SK-N-SH (cell line): ENCODE data around the gene MB21D2. TPM values are rescaled to one million over a fixed set of nuclear protein-coding genes. Genes with fewer than 3 reads are reported as not detected.

Experiments
- CTCF ChIA-PET: fragments of 300-600, 350-600 bp; formaldehyde crosslinking; extraction: SDS; loops from one replicate; lab custom pipeline; 2021; lab: Yijun Ruan, JAX
- POLR2A ChIA-PET: fragments of 350-600 bp; sonication (Branson Sonifier 250); formaldehyde crosslinking; extraction: SDS; loops from one replicate; lab custom pipeline; 2020; ENCODE audit warnings: antibody characterized with exemption, inconsistent platforms; lab: Yijun Ruan, JAX
- DNase-seq: peaks from one replicate; pipeline ENCODE4 v3.0.0; 2012
- H2AFZ ChIP-seq: fragments of 200-600 bp; sonication (generic); 2 replicates; pipeline ENCODE4 v1.8.1; 2016; ENCODE audit warnings: antibody characterized with exemption, mild to moderate bottlenecking, low read depth
- H3F3A ChIP-seq: fragments of 200-600 bp; sonication (generic); replicated peaks from 2 replicates; pipeline ENCODE3; 2016; ENCODE audit warnings: antibody characterized with exemption, mild to moderate bottlenecking; ENCODE audit not compliant: insufficient read depth
- H3K27ac ChIP-seq, 2 experiments: fragments of 200-500 bp in 1 of 2; fragments of 200-600 bp in 1 of 2; sonication (Bioruptor generic) in 1 of 2; sonication (generic), shearing (Covaris generic) in 1 of 2; 2 replicates each; pipeline versions ENCODE4 v1.5.1 to v1.6.1; 2014 to 2016; ENCODE audit warnings: low read depth in 2 of 2, inconsistent platforms in 1 of 2, low read length in 1 of 2, mild to moderate bottlenecking in 1 of 2, mixed read lengths in 1 of 2
- H3K27me3 ChIP-seq: fragments of 200-600 bp; sonication (generic), shearing (Covaris generic); 2 replicates; pipeline ENCODE4 v1.6.1; 2016; ENCODE audit warnings: mixed run types; ENCODE audit not compliant: insufficient read depth
- H3K36me3 ChIP-seq, 2 experiments: fragments of 200-500 bp in 1 of 2; fragments of 200-600 bp in 1 of 2; sonication (Bioruptor generic) in 1 of 2; sonication (generic) in 1 of 2; replicated peaks in 1 of 2; 2 replicates each; pipeline versions ENCODE3 to v1.5.1; 2014 to 2016; ENCODE audit warnings: low read length in 1 of 2, mild to moderate bottlenecking in 1 of 2; ENCODE audit not compliant: insufficient read depth in 2 of 2, control insufficient read depth in 1 of 2
- H3K4me1 ChIP-seq, 2 experiments: fragments of 200-500 bp in 1 of 2; fragments of 200-600 bp in 1 of 2; sonication (Bioruptor generic) in 1 of 2; sonication (generic), shearing (Covaris generic) in 1 of 2; 2 replicates each; pipeline versions ENCODE4 v1.5.1 to v1.6.1; 2014 to 2016; ENCODE audit warnings: low read depth in 1 of 2, low read length in 1 of 2, mixed run types in 1 of 2; ENCODE audit not compliant: insufficient read depth in 2 of 2, control insufficient read depth in 1 of 2
- H3K4me2 ChIP-seq: fragments of 200-600 bp; sonication (generic), shearing (Covaris generic); 2 replicates; pipeline ENCODE4 v1.6.1; 2017; ENCODE audit warnings: mixed run types
- H3K4me3 ChIP-seq, 2 experiments: fragments of 200-500 bp in 1 of 2; fragments of 200-600 bp in 1 of 2; sonication (Bioruptor generic) in 1 of 2; sonication (generic), shearing (Covaris generic) in 1 of 2; 2 replicates each; pipeline versions ENCODE4 v1.5.1 to v1.8.1; 2014 to 2016; ENCODE audit warnings: low read depth in 2 of 2, inconsistent platforms in 1 of 2, low read length in 1 of 2, mild to moderate bottlenecking in 1 of 2, mixed read lengths in 1 of 2, moderate library complexity in 1 of 2
- H3K79me2 ChIP-seq: fragments of 200-600 bp; sonication (generic); 2 replicates; pipeline ENCODE4 v1.8.1; 2017; ENCODE audit warnings: mild to moderate bottlenecking; ENCODE audit not compliant: insufficient read depth
- H3K9ac ChIP-seq: fragments of 200-600 bp; sonication (generic); 2 replicates; pipeline ENCODE4 v1.6.1; 2017; ENCODE audit warnings: mixed run types
- H3K9me2 ChIP-seq: fragments of 200-600 bp; sonication (generic); 2 replicates; pipeline ENCODE4 v1.6.1; 2017; ENCODE audit warnings: mixed run types
- H3K9me3 ChIP-seq: fragments of 200-600 bp; sonication (generic); 2 replicates; pipeline ENCODE4 v1.6.1; 2017; ENCODE audit warnings: mixed run types, mild to moderate bottlenecking, moderate library complexity
- H4K20me1 ChIP-seq: fragments of 200-600 bp; sonication (generic); 2 replicates; pipeline ENCODE4 v1.6.1; 2017; ENCODE audit warnings: mild to moderate bottlenecking, mixed run types; ENCODE audit not compliant: insufficient read depth
- ELF1 ChIP-seq: IDR thresholded peaks from 2 replicates; pipeline ENCODE4 v1.4.0; 2012
- FOXM1 ChIP-seq: IDR thresholded peaks from 2 replicates; pipeline ENCODE4 v1.4.0; 2012; ENCODE audit warnings: low read depth, mild to moderate bottlenecking
- MXI1 ChIP-seq: IDR thresholded peaks from 2 replicates; pipeline ENCODE4 v1.6.1; 2012; ENCODE audit warnings: mild to moderate bottlenecking, low read depth, low read length, improper control_type of control experiment
- RAD21 ChIP-seq: IDR thresholded peaks from 2 replicates; pipeline ENCODE4 v1.6.1; 2012; ENCODE audit warnings: mild to moderate bottlenecking, low read length
- RCOR1 ChIP-seq: fragments of 150-350 bp; IDR thresholded peaks from 2 replicates; pipeline ENCODE4 v1.6.1; 2017; ENCODE audit warnings: antibody characterized with exemption, low read length
- RFX5 ChIP-seq: IDR thresholded peaks from 2 replicates; pipeline ENCODE4 v1.6.1; 2012; ENCODE audit warnings: mild to moderate bottlenecking, improper control_type of control experiment, low read length
- SIN3A ChIP-seq: IDR thresholded peaks from 2 replicates; pipeline ENCODE4 v1.6.1; 2012; ENCODE audit warnings: low read depth, mild to moderate bottlenecking, low read length, moderate library complexity, borderline replicate concordance
- TEAD4 ChIP-seq: IDR thresholded peaks from 2 replicates; pipeline ENCODE4 v1.4.0; 2012; ENCODE audit warnings: mild to moderate bottlenecking, borderline replicate concordance; ENCODE audit not compliant: insufficient read depth
- YY1 ChIP-seq: IDR thresholded peaks from 2 replicates; pipeline ENCODE4 v1.4.0; 2012; ENCODE audit warnings: low read depth, mild to moderate bottlenecking
- WGBS: methylation state at CpG from one replicate; pipeline ENCODE4 v1.1.6; 2017; ENCODE audit warnings: low lambda C conversion rate; 5-methylcytosine and 5-hydroxymethylcytosine counted together
- polyA plus RNA-seq, 3 experiments: library from polyadenylated mRNA; depleted of rRNA; stranded (reverse); fragments of >200 nt; gene quantifications; 2 replicates each; pipeline ENCODE4 v1.2.3, GENCODE V29; 2012
- TF ChIP-seq, protein P1 (sequence below): IDR thresholded peaks from 2 replicates; pipeline ENCODE4 v1.4.0; 2012; ENCODE audit warnings: low read depth, borderline replicate concordance
- TF ChIP-seq, protein P2 (sequence below): IDR thresholded peaks from 2 replicates; pipeline ENCODE4 v1.4.0; 2012; ENCODE audit warnings: low read depth, borderline replicate concordance
- TF ChIP-seq, protein P3 (sequence below): fragments of 150-350 bp; IDR thresholded peaks from 2 replicates; pipeline ENCODE4 v1.6.1; 2017; ENCODE audit warnings: antibody characterized with exemption, low read length, low read depth, borderline replicate concordance
- TF ChIP-seq, protein P4 (sequence below): IDR thresholded peaks from 2 replicates; pipeline ENCODE4 v1.4.0; 2012; ENCODE audit warnings: low read depth
- TF ChIP-seq, protein P5 (sequence below): IDR thresholded peaks from 2 replicates; pipeline ENCODE4; 2012

MB21D2 gene
- polyA plus RNA-seq, 1 of the 3 experiments (the other 2 are of a cell fraction), result 12.7 TPM

DNA sequence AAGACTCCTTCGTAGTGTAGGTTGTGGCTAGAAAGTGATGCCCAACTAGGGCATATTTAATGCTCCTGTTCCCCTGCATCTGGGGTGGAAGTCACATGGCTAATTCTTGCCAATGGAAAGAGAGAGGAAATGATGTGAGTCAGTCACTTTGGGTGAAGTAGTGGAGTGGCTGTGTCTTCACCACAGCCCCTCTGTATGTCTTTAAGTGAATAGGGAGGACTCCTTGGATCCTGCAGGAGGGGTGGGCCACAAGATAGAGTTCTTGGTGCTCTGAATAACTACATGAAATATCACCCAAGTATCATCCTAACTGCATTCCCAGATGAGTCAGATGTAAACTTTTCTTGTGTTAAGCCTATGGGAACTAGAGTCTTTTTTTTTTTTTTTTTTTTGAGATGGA lies 17.8 kb upstream of the MB21D2 start:
- Histone ChIP-seq H3K9me3 (no peaks in the 10 kb centered on the region), H3K36me3 (no peaks in the 10 kb centered on the region), H3K9ac (no peak overlapping the region), H3K79me2 (no peaks in the 10 kb centered on the region), H3K27ac (no peak overlapping the region), H2AFZ (0 out of 2 replicates have a peak overlapping the region, but pooled peaks have one; percentile 23), H4K20me1 (no peaks in the 10 kb centered on the region), H3K4me3 (no peak overlapping the region), H3K4me2 (no peak overlapping the region), H3K9me2 (no peaks in the 10 kb centered on the region), H3K4me1 (peaks cover 0 to 1% of the 10 kb centered on the region in 2 experiments; a peak in 1 of 4 replicates), H3F3A (no peaks in the 10 kb centered on the region), H3K27me3 (no peaks in the 10 kb centered on the region)
- CTCF ChIA-PET, result interaction anchor here (0.6 kb wide), 1 partner anchor 124 kb away, joined by 3 read pairs; no protein-coding TSS in a partner anchor
- DNase-seq, result no peak
- 100% methylated on average over 1 of the region's 1 CpG for WGBS
- TF ChIP-seq, protein P1, sequence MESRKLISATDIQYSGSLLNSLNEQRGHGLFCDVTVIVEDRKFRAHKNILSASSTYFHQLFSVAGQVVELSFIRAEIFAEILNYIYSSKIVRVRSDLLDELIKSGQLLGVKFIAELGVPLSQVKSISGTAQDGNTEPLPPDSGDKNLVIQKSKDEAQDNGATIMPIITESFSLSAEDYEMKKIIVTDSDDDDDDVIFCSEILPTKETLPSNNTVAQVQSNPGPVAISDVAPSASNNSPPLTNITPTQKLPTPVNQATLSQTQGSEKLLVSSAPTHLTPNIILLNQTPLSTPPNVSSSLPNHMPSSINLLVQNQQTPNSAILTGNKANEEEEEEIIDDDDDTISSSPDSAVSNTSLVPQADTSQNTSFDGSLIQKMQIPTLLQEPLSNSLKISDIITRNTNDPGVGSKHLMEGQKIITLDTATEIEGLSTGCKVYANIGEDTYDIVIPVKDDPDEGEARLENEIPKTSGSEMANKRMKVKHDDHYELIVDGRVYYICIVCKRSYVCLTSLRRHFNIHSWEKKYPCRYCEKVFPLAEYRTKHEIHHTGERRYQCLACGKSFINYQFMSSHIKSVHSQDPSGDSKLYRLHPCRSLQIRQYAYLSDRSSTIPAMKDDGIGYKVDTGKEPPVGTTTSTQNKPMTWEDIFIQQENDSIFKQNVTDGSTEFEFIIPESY, result no peak
- TF ChIP-seq, protein P2, sequence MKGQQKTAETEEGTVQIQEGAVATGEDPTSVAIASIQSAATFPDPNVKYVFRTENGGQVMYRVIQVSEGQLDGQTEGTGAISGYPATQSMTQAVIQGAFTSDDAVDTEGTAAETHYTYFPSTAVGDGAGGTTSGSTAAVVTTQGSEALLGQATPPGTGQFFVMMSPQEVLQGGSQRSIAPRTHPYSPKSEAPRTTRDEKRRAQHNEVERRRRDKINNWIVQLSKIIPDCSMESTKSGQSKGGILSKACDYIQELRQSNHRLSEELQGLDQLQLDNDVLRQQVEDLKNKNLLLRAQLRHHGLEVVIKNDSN, result peak; percentile 54; the same call in 1 of the 2 replicates
- no peak for TF ChIP-seq RCOR1
- TF ChIP-seq TEAD4, result no peak
- POLR2A ChIA-PET, result no interaction called here

DNA sequence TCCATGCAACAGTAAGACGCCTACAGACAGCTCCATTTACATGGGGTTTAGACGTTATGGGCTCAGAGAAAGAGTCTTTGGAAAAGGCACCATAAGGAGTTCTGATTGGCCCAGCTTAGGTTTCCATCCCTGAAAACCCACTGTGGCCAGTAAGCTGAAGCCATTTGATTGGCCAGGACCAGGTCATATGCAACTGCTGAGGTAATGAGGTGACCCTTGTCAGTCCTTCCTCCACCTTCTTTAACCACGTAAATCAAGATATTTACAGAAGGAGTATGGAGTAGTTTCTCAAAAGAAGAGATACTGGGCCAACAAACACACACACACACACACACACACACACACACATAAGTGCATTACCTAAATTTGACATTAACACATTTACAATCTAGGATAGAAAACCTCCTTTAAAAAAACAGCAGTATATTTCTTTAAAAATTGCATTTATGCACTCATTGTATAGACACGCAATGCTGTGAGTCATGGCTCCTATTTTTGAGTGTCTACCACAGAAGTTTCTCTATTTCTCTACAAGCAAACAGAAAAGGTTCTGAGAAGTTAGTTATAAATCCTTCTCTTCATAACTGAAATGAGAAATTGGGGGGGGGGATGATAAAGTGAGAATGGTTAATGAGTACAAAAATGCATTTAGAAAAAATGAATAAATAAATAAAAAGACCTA lies 16.3 kb upstream of the MB21D2 start:
- Histone ChIP-seq H3K9me2 (no peaks in the 10 kb centered on the region), H3K79me2 (no peaks in the 10 kb centered on the region), H3K9me3 (no peaks in the 10 kb centered on the region), H3K4me2 (no peak overlapping the region), H3K27ac (no peak overlapping the region), H3K4me1 (peaks cover 0 to 7% of the 10 kb centered on the region in 2 experiments; a peak in 1 of 4 replicates), H3K36me3 (no peaks in the 10 kb centered on the region), H2AFZ (no peak overlapping the region), H4K20me1 (no peaks in the 10 kb centered on the region), H3K27me3 (no peaks in the 10 kb centered on the region), H3K4me3 (no peak overlapping the region), H3K9ac (no peak overlapping the region), H3F3A (no peaks in the 10 kb centered on the region)
- CTCF ChIA-PET, result interaction anchor here (0.7 to 1.2 kb wide), 2 partner anchors 107 to 121 kb away, joined by 3 read pairs; no protein-coding TSS in a partner anchor
- TF ChIP-seq MXI1, result no peak
- TF ChIP-seq, protein P3, sequence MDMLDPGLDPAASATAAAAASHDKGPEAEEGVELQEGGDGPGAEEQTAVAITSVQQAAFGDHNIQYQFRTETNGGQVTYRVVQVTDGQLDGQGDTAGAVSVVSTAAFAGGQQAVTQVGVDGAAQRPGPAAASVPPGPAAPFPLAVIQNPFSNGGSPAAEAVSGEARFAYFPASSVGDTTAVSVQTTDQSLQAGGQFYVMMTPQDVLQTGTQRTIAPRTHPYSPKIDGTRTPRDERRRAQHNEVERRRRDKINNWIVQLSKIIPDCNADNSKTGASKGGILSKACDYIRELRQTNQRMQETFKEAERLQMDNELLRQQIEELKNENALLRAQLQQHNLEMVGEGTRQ, result no peak
- no peak for TF ChIP-seq ELF1
- TF ChIP-seq YY1, result no peak
- no peak for TF ChIP-seq RAD21
- TF ChIP-seq, protein P1, result no peak
- TF ChIP-seq FOXM1, result no peak
- TF ChIP-seq, protein P4, sequence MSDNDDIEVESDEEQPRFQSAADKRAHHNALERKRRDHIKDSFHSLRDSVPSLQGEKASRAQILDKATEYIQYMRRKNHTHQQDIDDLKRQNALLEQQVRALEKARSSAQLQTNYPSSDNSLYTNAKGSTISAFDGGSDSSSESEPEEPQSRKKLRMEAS, result no peak
- TF ChIP-seq RFX5, result no peak
- no peak for TF ChIP-seq SIN3A
- TF ChIP-seq RCOR1, result no peak
- TF ChIP-seq, protein P5, sequence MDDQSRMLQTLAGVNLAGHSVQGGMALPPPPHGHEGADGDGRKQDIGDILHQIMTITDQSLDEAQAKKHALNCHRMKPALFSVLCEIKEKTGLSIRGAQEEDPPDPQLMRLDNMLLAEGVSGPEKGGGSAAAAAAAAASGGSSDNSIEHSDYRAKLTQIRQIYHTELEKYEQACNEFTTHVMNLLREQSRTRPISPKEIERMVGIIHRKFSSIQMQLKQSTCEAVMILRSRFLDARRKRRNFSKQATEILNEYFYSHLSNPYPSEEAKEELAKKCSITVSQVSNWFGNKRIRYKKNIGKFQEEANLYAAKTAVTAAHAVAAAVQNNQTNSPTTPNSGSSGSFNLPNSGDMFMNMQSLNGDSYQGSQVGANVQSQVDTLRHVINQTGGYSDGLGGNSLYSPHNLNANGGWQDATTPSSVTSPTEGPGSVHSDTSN, result no peak
- no peak for TF ChIP-seq TEAD4
- POLR2A ChIA-PET, result no interaction called here
- WGBS, result 84% methylated on average over 4 of the region's 4 CpGs
- no peak for DNase-seq
